Measurements from ENCODE around the gene FBF1. TPM values are rescaled to one million over a fixed set of nuclear protein-coding genes. Genes with fewer than 3 reads are reported as not detected.

Gene FBF1
- total and polyA plus RNA-seq, 12 donors = 3.1 to 87.6 (median 17.4) TPM

DNA sequence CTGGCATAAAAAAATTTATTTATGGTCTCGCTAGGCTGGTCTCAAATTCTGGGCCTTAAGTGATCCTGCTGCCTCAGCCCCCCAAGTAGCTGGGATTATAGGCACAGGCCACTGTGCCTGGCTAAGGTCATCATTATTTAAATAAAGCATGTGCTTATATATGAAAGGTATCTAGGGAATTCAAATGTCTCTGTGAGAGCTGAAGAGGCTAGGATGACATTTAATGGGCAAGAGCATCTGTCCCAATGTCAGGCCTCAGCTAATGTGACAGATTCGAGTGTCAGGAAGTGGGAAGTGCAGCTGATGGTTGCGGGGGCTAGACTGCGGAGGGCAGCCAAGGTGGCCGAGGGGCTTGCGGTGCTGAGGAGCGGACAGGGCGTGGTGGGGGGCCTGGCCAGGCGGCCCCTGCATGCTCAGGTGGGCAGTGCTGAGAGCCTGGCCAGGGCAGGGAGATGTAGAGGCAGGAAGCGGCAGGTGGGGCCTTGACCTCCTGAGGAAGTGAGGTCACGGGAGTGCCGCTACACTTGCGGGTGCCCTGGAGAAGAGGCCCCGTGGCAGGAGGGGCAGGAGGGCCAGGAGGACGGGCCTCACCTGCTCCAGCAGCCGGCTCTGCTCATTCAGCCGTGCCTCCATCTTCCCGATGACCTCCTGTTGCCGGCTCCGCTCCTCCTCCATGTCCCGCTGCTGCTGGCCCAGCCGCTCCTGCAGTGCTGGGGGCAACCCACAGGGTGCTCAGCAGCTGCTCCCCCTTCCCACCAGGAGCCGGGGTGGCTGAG is 23.5 kb downstream of the FBF1 start:
- H3K36me3 ChIP-seq (replicated peaks in 1 of 2) = peaks cover 0 to 4% of the 10 kb centered on the region in 2 donors
- intact Hi-C loops (cut with DNase I) = no loop called here
- H3K27ac ChIP-seq = no peak overlapping the region
- H3K27me3 ChIP-seq = no peaks in the 10 kb centered on the region
- H3K4me3 ChIP-seq = no peak overlapping the region
- no peaks in the 10 kb centered on the region for H3K9me3 ChIP-seq (replicated peaks in 1 of 3)
- 88 to 94% (median 90%) methylated on average over 17 to 23 of the region's 23 CpGs for WGBS, 4 donors
- TF ChIP-seq, protein P1, sequence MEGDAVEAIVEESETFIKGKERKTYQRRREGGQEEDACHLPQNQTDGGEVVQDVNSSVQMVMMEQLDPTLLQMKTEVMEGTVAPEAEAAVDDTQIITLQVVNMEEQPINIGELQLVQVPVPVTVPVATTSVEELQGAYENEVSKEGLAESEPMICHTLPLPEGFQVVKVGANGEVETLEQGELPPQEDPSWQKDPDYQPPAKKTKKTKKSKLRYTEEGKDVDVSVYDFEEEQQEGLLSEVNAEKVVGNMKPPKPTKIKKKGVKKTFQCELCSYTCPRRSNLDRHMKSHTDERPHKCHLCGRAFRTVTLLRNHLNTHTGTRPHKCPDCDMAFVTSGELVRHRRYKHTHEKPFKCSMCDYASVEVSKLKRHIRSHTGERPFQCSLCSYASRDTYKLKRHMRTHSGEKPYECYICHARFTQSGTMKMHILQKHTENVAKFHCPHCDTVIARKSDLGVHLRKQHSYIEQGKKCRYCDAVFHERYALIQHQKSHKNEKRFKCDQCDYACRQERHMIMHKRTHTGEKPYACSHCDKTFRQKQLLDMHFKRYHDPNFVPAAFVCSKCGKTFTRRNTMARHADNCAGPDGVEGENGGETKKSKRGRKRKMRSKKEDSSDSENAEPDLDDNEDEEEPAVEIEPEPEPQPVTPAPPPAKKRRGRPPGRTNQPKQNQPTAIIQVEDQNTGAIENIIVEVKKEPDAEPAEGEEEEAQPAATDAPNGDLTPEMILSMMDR (IDR thresholded peaks at IDR 0.05) = no peak
- TF ChIP-seq POLR2A (IDR thresholded peaks at IDR 0.05) = no peak
- no peaks in the 10 kb centered on the region for H3K4me1 ChIP-seq (replicated peaks in 1 of 2)
- no peak for DNase-seq

DNA sequence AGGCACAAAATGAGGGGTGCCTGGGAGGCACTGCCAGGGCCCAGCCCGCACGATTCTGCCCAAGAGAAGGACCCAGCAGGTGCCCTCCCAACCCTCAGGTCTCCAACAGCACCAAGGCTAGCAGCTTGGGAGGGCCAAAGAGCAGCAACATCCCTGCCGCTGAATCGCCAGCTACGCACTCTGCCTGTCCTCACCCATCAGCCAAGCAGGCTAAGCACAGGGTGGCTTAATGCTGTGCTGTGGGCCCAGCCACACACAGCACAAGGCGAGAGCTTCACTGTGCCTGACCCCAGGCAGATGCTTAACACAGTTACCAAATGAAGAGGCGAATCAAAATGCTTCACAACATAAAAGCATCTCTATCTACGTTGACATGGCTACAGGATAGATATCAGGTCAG is 25.6 kb downstream of the FBF1 start:
- 79 to 98% (median 92%) methylated on average over 3 to 8 of the region's 8 CpGs for WGBS, 4 donors
- intact Hi-C loops (cut with DNase I) = no loop called here
- Histone ChIP-seq H3K9me3 (replicated peaks in 1 of 3) (no peaks in the 10 kb centered on the region), H3K27me3 (no peaks in the 10 kb centered on the region), H3K4me3 (no peak overlapping the region), H3K36me3 (replicated peaks in 1 of 2) (peaks cover 0 to 4% of the 10 kb centered on the region in 2 donors), H3K27ac (no peak overlapping the region), H3K4me1 (replicated peaks in 1 of 2) (no peaks in the 10 kb centered on the region)
- DNase-seq = no peak
- no peak for TF ChIP-seq POLR2A (IDR thresholded peaks at IDR 0.05)
- TF ChIP-seq, protein P1 (IDR thresholded peaks at IDR 0.05) = no peak

DNA sequence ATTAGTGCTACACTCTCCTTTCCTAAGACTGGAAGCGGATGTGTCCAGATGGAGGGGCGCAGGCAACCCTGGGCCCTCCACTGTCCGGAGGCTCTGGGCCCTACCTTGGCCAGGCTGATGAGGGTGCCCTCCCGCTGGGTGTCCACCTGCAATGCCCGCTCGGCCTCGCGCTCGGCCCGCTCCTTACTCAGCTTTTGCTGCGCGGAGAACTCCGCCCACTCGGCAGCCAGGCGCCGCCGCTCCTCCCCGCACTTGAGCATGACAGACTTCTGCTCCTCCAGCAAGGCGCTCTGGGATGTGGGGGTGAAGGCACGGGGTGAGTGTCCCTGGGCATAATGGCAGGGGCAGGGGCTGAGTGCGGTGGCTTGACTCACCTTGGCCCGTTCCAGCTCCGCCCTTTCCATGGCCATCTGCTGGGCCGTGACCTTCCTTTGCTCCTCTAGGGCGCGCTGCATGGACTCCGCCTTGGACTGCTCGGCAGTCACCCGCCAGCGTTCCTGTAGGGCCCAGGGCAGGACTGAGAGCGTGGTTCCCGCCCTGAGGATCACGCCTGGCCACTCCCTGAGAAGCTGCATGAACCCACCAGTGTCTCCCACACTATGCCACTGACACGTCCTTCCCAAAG is 26.1 kb downstream of the FBF1 start:
- WGBS, 4 donors = 90 to 94% (median 91%) methylated on average over 23 to 34 of the region's 34 CpGs
- TF ChIP-seq POLR2A (IDR thresholded peaks at IDR 0.05) = no peak
- TF ChIP-seq, protein P1 (IDR thresholded peaks at IDR 0.05) = no peak
- no peak overlapping the region for H3K4me3 ChIP-seq
- H3K27ac ChIP-seq = no peak overlapping the region
- no peaks in the 10 kb centered on the region for H3K9me3 ChIP-seq (replicated peaks in 1 of 3)
- intact Hi-C loops (cut with DNase I) = no loop called here
- no peaks in the 10 kb centered on the region for H3K27me3 ChIP-seq
- no peak for DNase-seq
- peaks cover 0 to 4% of the 10 kb centered on the region in 2 donors for H3K36me3 ChIP-seq (replicated peaks in 1 of 2)
- H3K4me1 ChIP-seq (replicated peaks in 1 of 2) = no peaks in the 10 kb centered on the region

DNA sequence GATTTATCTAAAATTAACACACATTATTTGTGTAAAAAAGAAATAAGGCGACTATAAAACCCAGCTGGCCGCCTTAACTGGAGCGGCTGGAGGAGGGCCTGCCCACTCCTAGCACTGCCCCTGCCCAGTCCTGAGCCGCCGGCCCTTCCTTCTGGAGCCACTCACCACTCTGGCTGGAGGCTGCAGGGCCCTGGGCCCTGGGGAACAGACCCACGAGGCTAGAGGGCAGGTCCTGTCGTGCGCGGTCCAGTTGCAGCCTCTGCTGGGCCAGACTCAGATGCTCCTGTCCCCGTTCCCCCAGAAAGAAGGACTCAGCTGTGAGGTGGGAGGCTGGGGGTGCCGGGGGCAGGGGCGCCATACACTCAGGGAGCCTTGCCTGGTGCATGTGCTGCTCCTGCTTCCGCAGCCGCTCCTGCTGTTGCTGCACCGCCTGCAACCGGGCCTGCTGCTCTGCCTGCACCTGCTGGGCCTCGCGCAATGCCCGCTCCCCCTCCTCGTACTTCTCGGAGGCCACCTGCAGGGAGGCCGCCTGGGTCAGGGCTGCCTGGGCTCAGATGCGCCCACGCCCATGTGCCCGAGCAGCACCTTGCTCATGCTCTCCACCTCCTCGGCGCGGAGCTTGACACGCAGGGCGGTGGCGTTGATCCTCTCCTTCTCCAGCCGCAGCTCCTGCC is 27.2 kb downstream of the FBF1 start:
- TF ChIP-seq POLR2A (IDR thresholded peaks at IDR 0.05) = no peak
- TF ChIP-seq, protein P1 (IDR thresholded peaks at IDR 0.05) = no peak
- Histone ChIP-seq H3K36me3 (replicated peaks in 1 of 2) (peaks cover 0 to 4% of the 10 kb centered on the region in 2 donors), H3K27me3 (no peaks in the 10 kb centered on the region), H3K9me3 (replicated peaks in 1 of 3) (no peaks in the 10 kb centered on the region), H3K4me3 (no peak overlapping the region), H3K27ac (no peak overlapping the region), H3K4me1 (replicated peaks in 1 of 2) (no peaks in the 10 kb centered on the region)
- intact Hi-C loops (cut with DNase I) = no loop called here
- DNase-seq = no peak
- 93 to 96% (median 95%) methylated on average over 13 to 32 of the region's 32 CpGs for WGBS, 4 donors

All from adrenal gland (tissue), 12 donors.